Neutrophil (primary cell): ENCODE data around the gene NFE2L1.

Source experiments
- H3K27ac ChIP-seq: fragments of 200-600 bp; sonication (generic); 2 replicates; pipeline ENCODE4 v1.5.1; 2016; ENCODE audit warnings: mild to moderate bottlenecking, moderate library complexity
- H3K27me3 ChIP-seq: fragments of 200-600 bp; sonication (generic); 2 replicates; pipeline ENCODE4 v1.6.0; 2016; ENCODE audit warnings: mild to moderate bottlenecking
- H3K36me3 ChIP-seq: fragments of 200-600 bp; sonication (generic); 2 replicates; pipeline ENCODE4 v1.5.1; 2017
- H3K4me1 ChIP-seq, 2 experiments: fragments of 200-600 bp in 1 of 2; sonication (generic) in 1 of 2; 1 replicate in 1 of 2; 2 replicates in 1 of 2; pipeline versions ENCODE4 v1.5.1 to v1.6.1; 2013 to 2016; ENCODE audit warnings: low read depth in 1 of 2, low read length in 1 of 2, mild to moderate bottlenecking in 1 of 2, moderate library complexity in 1 of 2; ENCODE audit not compliant: control insufficient read depth in 1 of 2, insufficient read depth in 1 of 2
- H3K4me3 ChIP-seq, 2 experiments: fragments of 200-600 bp in 1 of 2; sonication (generic) in 1 of 2; 1 replicate in 1 of 2; 2 replicates in 1 of 2; pipeline ENCODE4 v1.5.1; 2013 to 2016; ENCODE audit warnings: low read depth in 1 of 2, low read length in 1 of 2, mild to moderate bottlenecking in 1 of 2, moderate library complexity in 1 of 2
- H3K9me3 ChIP-seq: fragments of 200-600 bp; sonication (generic); 2 replicates; pipeline ENCODE4 v1.5.1; 2016
- CTCF ChIP-seq: fragments of 200-600 bp; sonication (generic); IDR thresholded peaks from 2 replicates; pipeline ENCODE4 v1.5.1; 2016; ENCODE audit warnings: antibody characterized with exemption

NFE2L1 gene

GRCh38 chr17:48101012-48101720 lies 53.0 kb downstream of the NFE2L1 start, which contains the start of gene CBX1:
CBX1 (minus strand) TSS chr17:48101478; CDS start chr17:48077004, 24,474 bp downstream.
- Histone ChIP-seq H3K27me3 (no peaks in the 10 kb centered on the region), H3K27ac (peak within 1 kb of the TSS; percentile 86), H3K36me3 (no peaks in the 10 kb centered on the region), H3K4me3 (peak within 1 kb of the TSS; percentile 83 to 87), H3K9me3 (no peaks in the 10 kb centered on the region), H3K4me1 (peaks cover 57 to 58% of the 10 kb centered on the region in 2 experiments)
- peak; percentile 9 for TF ChIP-seq CTCF

DNA sequence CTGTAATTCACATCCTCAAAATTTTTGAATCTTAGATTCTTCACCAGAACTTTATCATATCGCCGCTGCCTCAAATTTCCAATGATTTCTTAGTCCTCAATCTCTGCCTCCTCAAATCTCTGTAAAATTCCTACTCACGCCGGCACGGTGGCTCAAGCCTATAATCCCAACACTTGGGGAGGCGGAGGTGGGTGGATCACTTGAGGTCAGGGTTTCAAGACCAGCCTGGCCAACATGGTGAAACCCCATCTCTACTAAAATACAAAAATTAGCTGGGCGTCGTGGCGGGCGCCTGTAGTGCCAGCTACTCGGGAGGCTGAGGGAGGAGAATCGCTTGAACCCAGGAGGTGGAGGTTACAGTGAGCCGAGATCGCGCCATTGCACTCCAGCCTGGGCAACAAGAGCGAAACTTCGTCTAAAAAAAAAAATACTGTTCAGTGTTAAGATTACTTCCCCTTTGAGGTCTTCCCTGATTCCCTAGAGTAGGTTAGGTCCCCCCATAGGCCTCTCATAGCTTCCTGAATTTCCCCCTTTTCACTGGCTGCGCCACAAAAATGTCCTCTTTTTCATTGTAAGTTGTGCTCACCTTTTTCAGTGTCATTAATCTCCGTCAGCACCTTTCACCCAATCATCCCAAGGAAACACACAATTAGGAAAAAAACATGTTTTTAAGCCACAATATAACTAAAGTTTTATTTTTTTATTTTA lies 54.0 kb downstream of the NFE2L1 start:
- H3K4me3 ChIP-seq: peak overlapping the region; percentile 83 to 87
- H3K36me3 ChIP-seq: no peaks in the 10 kb centered on the region
- no peak for TF ChIP-seq CTCF
- H3K4me1 ChIP-seq: peaks cover 67 to 68% of the 10 kb centered on the region in 2 experiments
- no peaks in the 10 kb centered on the region for H3K9me3 ChIP-seq
- no peaks in the 10 kb centered on the region for H3K27me3 ChIP-seq
- H3K27ac ChIP-seq: peak overlapping the region; percentile 86

GRCh38 chr17:48102798-48103715 lies 54.9 kb downstream of the NFE2L1 start:
- H3K27ac ChIP-seq: peak overlapping the region; percentile 86
- peak overlapping the region; percentile 12 to 25 for H3K4me3 ChIP-seq
- TF ChIP-seq CTCF: no peak

DNA sequence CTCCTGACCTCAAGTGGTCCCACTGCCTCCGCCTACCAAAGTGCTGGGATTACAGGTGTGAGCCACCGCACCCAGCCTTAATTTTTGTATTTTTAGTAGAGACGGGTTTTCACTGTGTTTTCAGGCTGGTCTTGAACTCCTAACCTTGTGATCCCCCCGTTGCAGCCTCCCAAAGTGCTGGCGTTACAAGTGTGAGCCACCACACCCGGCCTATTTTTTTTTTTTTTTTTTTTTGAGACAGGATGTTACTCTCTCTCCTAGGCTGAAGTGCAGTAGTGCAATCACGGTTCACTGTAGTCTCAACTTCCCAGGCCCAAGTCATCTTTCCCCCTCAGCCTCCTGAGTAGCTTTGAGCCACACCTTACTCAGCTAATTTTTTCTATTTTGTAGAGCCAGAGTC lies 56.3 kb downstream of the NFE2L1 start:
- no peaks in the 10 kb centered on the region for H3K9me3 ChIP-seq
- no peak overlapping the region for H3K4me3 ChIP-seq
- H3K36me3 ChIP-seq: no peaks in the 10 kb centered on the region
- H3K27ac ChIP-seq: peak overlapping the region; percentile 86
- TF ChIP-seq CTCF: no peak
- H3K4me1 ChIP-seq: peaks cover 80 to 84% of the 10 kb centered on the region in 2 experiments
- H3K27me3 ChIP-seq: no peaks in the 10 kb centered on the region

More at GRCh38 chr17:48102798-48103715, 54.9 kb downstream of the NFE2L1 start:
- Histone ChIP-seq H3K4me1 (peaks cover 68 to 70% of the 10 kb centered on the region in 2 experiments), H3K27me3 (no peaks in the 10 kb centered on the region), H3K9me3 (no peaks in the 10 kb centered on the region), H3K36me3 (no peaks in the 10 kb centered on the region)

DNA sequence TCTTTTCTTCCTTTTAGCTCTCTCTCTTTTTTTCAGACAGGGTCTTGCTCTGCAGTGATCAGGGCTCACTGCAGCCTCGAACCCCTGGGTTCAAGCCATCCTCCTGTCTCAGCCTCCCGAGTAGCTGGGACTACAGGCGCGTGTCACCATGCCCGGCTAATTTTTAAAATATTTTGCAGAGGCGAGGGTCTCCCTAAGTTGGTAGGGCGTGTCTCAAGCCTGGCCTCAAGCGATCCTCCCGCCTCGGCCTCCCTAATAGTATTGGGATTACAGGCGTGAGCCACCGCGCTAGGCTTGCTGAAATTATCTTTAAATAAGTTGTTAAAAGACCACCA lies 58.6 kb downstream of the NFE2L1 start:
- H3K9me3 ChIP-seq: no peaks in the 10 kb centered on the region
- no peaks in the 10 kb centered on the region for H3K36me3 ChIP-seq
- no peak for TF ChIP-seq CTCF
- peak overlapping the region; percentile 78 to 96 for H3K4me3 ChIP-seq
- H3K27ac ChIP-seq: peak overlapping the region; percentile 96
- no peaks in the 10 kb centered on the region for H3K27me3 ChIP-seq
- peaks cover 85 to 91% of the 10 kb centered on the region in 2 experiments for H3K4me1 ChIP-seq
